Aorta (tissue), 5 donors: ENCODE results near the gene DDX39A. TPM values are rescaled to one million over a fixed set of nuclear protein-coding genes. Genes with fewer than 3 reads are reported as not detected.
"Not testable (repeated sequence)": the region's sequence is repeated elsewhere in the genome, so short reads cannot be mapped to it uniquely, and the experiment has no call there.

Experiments
- ATAC-seq: fragments of 200-7000 bp; cut with Tn5 transposase; one replicate; pipeline ENCODE4 v1.9.1; 2022; ENCODE audit warnings: moderate library complexity; ENCODE audit not compliant: low FRiP score
- DNase-seq, 2 donors: peaks; one replicate each; pipeline ENCODE4 v3.0.0-alpha.2; 2020
- H3K27ac ChIP-seq, 2 donors: one replicate each; pipeline ENCODE4 v1.5.1; 2013; ENCODE audit warnings: low read length in 2 of 2, mild to moderate bottlenecking in 2 of 2, moderate library complexity in 2 of 2, control low read depth in 1 of 2, inconsistent platforms in 1 of 2, low read depth in 1 of 2
- H3K27me3 ChIP-seq, 2 donors: one replicate each; pipeline ENCODE4 v1.6.1; 2013; ENCODE audit warnings: control low read depth in 1 of 2, low read length in 1 of 2, mild to moderate bottlenecking in 1 of 2, moderate library complexity in 1 of 2; ENCODE audit not compliant: insufficient read depth in 2 of 2, control insufficient read depth in 1 of 2
- H3K36me3 ChIP-seq, 2 donors: one replicate each; pipeline ENCODE4 v1.6.1; 2013; ENCODE audit warnings: control low read depth in 1 of 2, low read length in 1 of 2, mild to moderate bottlenecking in 1 of 2; ENCODE audit not compliant: insufficient read depth in 2 of 2, control insufficient read depth in 1 of 2
- H3K4me1 ChIP-seq, 2 donors: one replicate each; pipeline ENCODE4 v1.6.1; 2013; ENCODE audit warnings: low read length in 2 of 2, control low read depth in 1 of 2, mild to moderate bottlenecking in 1 of 2, moderate library complexity in 1 of 2; ENCODE audit not compliant: insufficient read depth in 2 of 2, control insufficient read depth in 1 of 2
- H3K4me3 ChIP-seq, 2 donors: one replicate each; pipeline ENCODE4 v1.5.1; 2013; ENCODE audit warnings: low read length in 2 of 2, control low read depth in 1 of 2, mild to moderate bottlenecking in 1 of 2
- H3K9me3 ChIP-seq: one replicate; pipeline ENCODE4 v1.6.1; 2013; ENCODE audit warnings: mild to moderate bottlenecking, low read length; ENCODE audit not compliant: control insufficient read depth
- WGBS, 2 donors: extraction: QIAGEN DNeasy Blood & Tissue Kit; methylation state at CpG; one replicate each; pipeline ENCODE4 v1.1.7; 2013; 5-methylcytosine and 5-hydroxymethylcytosine counted together
- intact Hi-C, 2 donors: fragments of 100-400 bp; cut with DNase I; formaldehyde crosslinking; loops; one replicate each; pipeline versions ENCODE4 v1.14.2 to v1.15.0; 2022
- polyA plus RNA-seq, 2 donors: library from polyadenylated mRNA; stranded (reverse); fragments of 200-250 nt; gene quantifications; one replicate each; pipeline ENCODE4 v1.2.3, GENCODE V29; 2013
- total RNA-seq, 2 donors: library from RNA; stranded (reverse); fragmentation: NEBNext Ultra II Directional; extraction: Animal tissue kit (Norgen Biotek cat#: 25700); gene quantifications; one replicate each; pipeline ENCODE4 v1.2.1, GENCODE V29; 2021
- donor health status: healthy with polysubstance abuse.
- donor health status: Bipolar disorder and iron deficiency.
- donor health status: DM: no; HTN: no; CAD: no.
- donor health status: DM: no; HTN: no; CAD: no.
- donor health status: DM: yes; HTN: yes; CAD: no.

The DDX39A gene
- total and polyA plus RNA-seq, 4 donors: 28.5 to 98.7 (median 47.2) TPM

DNA sequence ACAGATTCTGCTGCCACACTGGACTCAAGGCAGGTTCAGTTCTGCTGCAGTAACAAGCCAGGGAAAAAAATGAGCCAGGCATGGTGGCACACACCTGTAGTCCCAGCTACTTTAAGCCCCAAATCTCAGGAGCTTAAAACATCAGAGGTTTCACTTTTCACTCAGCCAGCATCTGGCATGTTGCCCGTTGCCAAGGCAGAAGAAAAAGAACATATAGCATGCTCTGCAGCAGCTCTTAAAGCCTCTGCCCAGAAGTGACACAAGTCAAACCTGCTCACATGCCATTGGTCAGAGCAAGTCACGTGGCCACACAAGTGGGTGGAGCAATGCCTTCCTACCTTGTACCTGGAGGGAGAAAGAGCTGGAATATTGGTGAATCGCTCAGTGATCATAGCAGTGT is 52.6 kb downstream of the DDX39A start:
- Histone ChIP-seq H3K4me3 (no peak overlapping the region), H3K9me3 (no peaks in the 10 kb centered on the region), H3K27me3 (no peaks in the 10 kb centered on the region), H3K4me1 (no peaks in the 10 kb centered on the region), H3K27ac (no peak overlapping the region), H3K36me3 (no peaks in the 10 kb centered on the region)
- 30 to 36% methylated on average over 3 of the region's 3 CpGs for WGBS, 2 donors
- intact Hi-C loops: no loop called here
- DNase-seq (peak; percentile 83 to 86), ATAC-seq (no peak)

DNA sequence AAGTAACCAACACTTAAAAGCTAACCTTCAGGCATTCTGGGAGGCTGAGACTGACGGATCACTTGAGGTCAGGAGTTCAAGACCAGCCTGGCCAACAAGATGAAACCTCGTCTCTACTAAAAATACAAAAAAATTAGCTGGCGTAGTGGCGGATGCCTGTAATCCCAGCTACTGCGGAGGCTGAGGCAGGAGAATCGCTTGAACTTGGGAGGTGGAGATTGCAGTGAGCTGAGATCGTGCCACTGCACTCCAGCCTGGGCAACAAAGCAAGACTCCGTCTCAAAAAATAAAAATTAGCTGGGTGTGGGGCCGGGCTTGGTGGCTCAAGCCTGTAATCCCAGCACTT is 55.1 kb downstream of the DDX39A start:
- H3K36me3 ChIP-seq, intact Hi-C loops, DNase-seq, ATAC-seq, H3K4me3 ChIP-seq, H3K4me1 ChIP-seq, H3K27me3 ChIP-seq, H3K9me3 ChIP-seq: not testable (repeated sequence)
- H3K27ac ChIP-seq: peak overlapping the region; percentile 57 to 64
- 29 to 60% methylated on average over 9 of the region's 9 CpGs for WGBS, 2 donors

DNA sequence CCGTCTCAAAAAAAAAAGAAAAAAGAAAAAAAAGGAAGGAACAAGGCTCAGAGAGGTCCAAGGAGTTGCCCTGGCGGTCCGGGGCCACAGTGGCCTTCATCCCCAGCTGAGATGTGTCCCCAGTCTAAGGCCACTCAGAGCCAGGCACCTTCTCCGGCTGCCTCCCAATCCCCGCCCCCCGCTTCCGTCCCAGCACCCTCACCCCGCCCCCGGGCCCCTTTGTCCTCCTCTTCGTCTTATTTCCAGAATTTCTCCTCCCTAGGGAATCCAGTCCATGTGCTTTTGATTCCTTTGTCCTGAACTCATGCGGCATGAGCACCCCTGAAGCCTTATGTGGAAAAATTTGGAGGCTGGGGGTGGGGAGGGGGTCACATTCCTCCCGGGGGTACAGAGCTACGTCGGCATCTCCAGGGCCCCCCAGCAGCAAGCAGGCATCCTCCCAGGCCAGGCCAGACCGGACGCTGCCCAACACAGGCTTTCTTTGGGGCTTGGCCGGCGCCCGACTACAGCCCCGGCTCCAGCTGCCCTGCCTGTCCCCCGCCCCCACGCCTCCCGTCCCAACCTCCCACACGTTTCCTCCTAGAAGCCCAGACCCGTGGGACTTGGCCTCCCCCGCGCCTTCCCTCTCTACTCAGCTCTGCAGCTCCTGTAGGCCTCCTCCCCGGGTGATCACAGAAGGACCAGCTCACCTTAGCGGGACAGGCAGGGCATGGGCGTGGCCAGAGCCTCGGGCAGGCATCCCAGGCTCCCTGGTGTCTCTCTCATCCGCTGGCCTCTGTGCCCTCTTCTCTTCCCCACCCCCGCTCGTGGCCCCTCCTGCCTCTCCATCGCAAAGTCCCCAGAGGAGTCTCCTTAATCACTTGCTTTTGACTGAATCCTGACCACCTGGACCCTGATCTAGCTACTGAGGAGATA is 55.7 kb downstream of the DDX39A start:
- H3K27me3 ChIP-seq: no peaks in the 10 kb centered on the region
- no peaks in the 10 kb centered on the region for H3K9me3 ChIP-seq
- peak overlapping the region; percentile 57 to 64 for H3K27ac ChIP-seq
- DNase-seq: peak; percentile 90 to 96
- intact Hi-C loops: loop anchor here in 1 of 2 donors (1.0 kb wide), 2 partner anchors 19 to 43 kb away; no protein-coding TSS in a partner anchor
- H3K36me3 ChIP-seq: no peaks in the 10 kb centered on the region
- no peak overlapping the region for H3K4me3 ChIP-seq
- H3K4me1 ChIP-seq: no peaks in the 10 kb centered on the region
- ATAC-seq: peak; percentile 89
- 1 to 4% methylated on average over 30 to 35 of the region's 35 CpGs for WGBS, 2 donors

DNA sequence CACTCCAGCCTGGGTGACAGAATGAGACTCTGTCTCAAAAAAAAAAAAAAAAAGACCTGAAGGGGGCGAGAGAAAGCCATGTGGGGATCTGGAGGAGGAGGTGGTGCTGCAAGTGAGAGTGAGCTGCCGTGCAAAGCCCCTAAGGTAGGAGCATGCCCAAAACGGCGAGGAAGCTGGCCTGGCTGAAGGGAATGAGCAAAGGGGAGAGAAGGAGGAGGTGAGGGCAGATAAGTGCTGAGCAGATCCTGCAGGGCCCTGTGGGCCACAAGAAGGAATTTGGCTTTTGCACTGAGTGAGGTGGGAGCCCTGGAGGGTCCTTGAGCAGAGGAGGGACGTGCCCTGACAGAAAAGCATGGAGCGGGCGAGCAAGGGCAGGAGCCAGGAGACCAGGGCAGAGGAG is 57.3 kb downstream of the DDX39A start:
- no peak overlapping the region for H3K4me3 ChIP-seq
- no peaks in the 10 kb centered on the region for H3K4me1 ChIP-seq
- intact Hi-C loops: no loop called here
- no peak overlapping the region for H3K27ac ChIP-seq
- ATAC-seq: peak; percentile 45
- no peaks in the 10 kb centered on the region for H3K9me3 ChIP-seq
- WGBS, 2 donors: 45 to 46% methylated on average over 7 of the region's 7 CpGs
- H3K27me3 ChIP-seq: no peaks in the 10 kb centered on the region
- no peak for DNase-seq
- H3K36me3 ChIP-seq: no peaks in the 10 kb centered on the region

Other genes starting within 250 kb of the DDX39A start
- gene ADGRL1, start 213.2 kb downstream of the DDX39A start, total RNA-seq: 10 to 100 TPM; 11.0 to 26.3 TPM
- gene ADGRL1, start 213.2 kb downstream of the DDX39A start, polyA plus RNA-seq: 1 to 10 TPM; 5.3 to 6.3 TPM
- 100 to 1,000 TPM; 158 to 337 TPM for gene ADGRE5, start 37.9 kb downstream of the DDX39A start, total RNA-seq
- 10 to 100 TPM; 38.6 to 92.7 TPM for gene ADGRE5, start 37.9 kb downstream of the DDX39A start, polyA plus RNA-seq
- 100 to 1,000 TPM; 106 to 112 TPM for gene PKN1, start 14.0 kb upstream of the DDX39A start, total RNA-seq
- 10 to 100 TPM; 38.7 to 68.1 TPM for gene PKN1, start 14.0 kb upstream of the DDX39A start, polyA plus RNA-seq
- 1 to 10 TPM; 2.3 to 4.4 TPM for gene PTGER1, start 56.0 kb upstream of the DDX39A start, total RNA-seq
- not detected for gene PTGER1, start 56.0 kb upstream of the DDX39A start, polyA plus RNA-seq
- gene GIPC1, start 76.8 kb upstream of the DDX39A start, total RNA-seq: 10 to 100 TPM; 42.3 to 53.0 TPM
- gene GIPC1, start 76.8 kb upstream of the DDX39A start, polyA plus RNA-seq: 100 to 1,000 TPM in 1 of 2 donors, 10 to 100 TPM in 1; 55.8 to 117 TPM
- 10 to 100 TPM; 58.0 to 95.8 TPM for gene DNAJB1, start 99.1 kb upstream of the DDX39A start, total RNA-seq
- 10 to 100 TPM; 34.8 to 44.3 TPM for gene DNAJB1, start 99.1 kb upstream of the DDX39A start, polyA plus RNA-seq
- 10 to 100 TPM; 40.1 to 64.4 TPM for gene TECR, start 110.3 kb upstream of the DDX39A start, total RNA-seq
- gene TECR, start 110.3 kb upstream of the DDX39A start, polyA plus RNA-seq: 100 to 1,000 TPM in 1 of 2 donors, 10 to 100 TPM in 1; 56.5 to 112 TPM
- gene NDUFB7, start 152.7 kb upstream of the DDX39A start, total RNA-seq: 100 to 1,000 TPM; 118 to 126 TPM
- 100 to 1,000 TPM; 433 to 452 TPM for gene NDUFB7, start 152.7 kb upstream of the DDX39A start, polyA plus RNA-seq
- under 1 TPM in 1 of 2 donors, not detected in 1; 0.18 TPM for gene CLEC17A, start 163.7 kb upstream of the DDX39A start, total RNA-seq
- gene CLEC17A, start 163.7 kb upstream of the DDX39A start, polyA plus RNA-seq: not detected